ENCODE results near the gene HTR3E. TPM values are rescaled to one million over a fixed set of nuclear protein-coding genes. Genes with fewer than 3 reads are reported as not detected.
"Not testable (repeated sequence)": the region's sequence is repeated elsewhere in the genome, so short reads cannot be mapped to it uniquely, and the experiment has no call there.

HTR3E gene
- total RNA-seq, 1 donor from 2014 or later, result not detected

DNA sequence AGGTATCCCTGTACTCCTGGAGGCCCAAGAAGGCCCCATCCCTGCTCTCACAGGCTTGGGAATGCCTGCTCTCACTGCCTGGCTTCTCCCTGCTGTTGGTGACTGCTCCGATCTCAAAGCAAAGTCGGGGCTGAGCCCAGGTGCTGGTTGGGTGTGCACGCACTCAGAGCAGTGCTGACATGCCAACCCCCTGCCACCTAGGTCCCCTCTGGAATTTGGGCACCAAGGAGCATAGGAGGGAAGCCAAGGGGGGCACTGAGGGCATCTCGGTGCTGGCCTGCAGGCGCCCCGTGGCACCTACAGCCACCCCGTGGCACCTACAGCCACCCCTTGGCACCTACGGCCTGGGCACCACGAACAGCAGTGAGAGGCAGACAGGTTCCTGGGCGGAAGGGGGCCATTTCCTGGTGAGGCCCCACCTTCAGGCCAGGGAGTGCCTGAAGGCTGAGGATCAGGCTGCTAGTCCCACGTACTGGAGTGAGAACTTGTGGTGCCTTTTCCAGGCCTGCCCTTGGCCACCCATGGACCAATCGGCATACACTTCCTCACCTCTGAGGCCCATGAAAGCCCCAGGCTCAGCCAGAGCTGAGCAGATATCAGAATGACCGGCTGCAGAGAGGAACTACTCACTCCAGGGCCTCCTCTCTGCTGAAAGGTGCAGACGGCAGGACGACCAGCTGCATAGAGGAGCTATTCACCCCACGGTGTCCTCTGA, 15.6 kb upstream of the HTR3E start:
- Mint-ChIP-seq H3K27me3 (no peaks in the 10 kb centered on the region), H3K9me3 (peaks cover 7% of the 10 kb centered on the region), H3K36me3 (ENCODE audit: low read depth) (peaks cover 2% of the 10 kb centered on the region), H3K4me1 (peaks cover 6% of the 10 kb centered on the region), H3K4me3 (no peak overlapping the region), H3K27ac (no peak overlapping the region)
- DNase-seq, result no peak
- intact Hi-C loops (cut with micrococcal nuclease), result no loop called here

DNA sequence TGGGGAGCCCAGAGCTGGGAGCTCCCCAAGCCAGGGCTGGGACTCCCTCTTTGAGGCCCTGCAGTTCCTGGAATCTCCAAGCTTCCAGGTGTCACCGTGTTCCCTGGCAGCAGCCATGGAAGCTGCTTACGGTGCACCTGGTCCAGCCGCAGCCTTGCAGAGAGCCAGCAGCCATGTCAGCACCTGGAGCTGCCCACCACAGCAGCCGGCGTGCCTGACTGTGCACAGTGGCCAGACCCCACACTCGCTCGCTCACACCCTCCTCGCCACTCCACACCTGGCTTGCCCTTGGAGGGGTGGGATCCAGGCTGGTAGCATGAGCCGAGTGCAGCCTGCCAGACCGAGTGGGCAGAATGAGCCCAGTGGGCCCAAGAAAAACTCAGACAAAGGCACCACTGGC, 14.8 kb upstream of the HTR3E start:
- DNase-seq, result no peak
- Mint-ChIP-seq H3K9me3 (peaks cover 7% of the 10 kb centered on the region), H3K4me1 (peaks cover 6% of the 10 kb centered on the region), H3K36me3 (ENCODE audit: low read depth) (peaks cover 2% of the 10 kb centered on the region), H3K27ac (no peak overlapping the region), H3K27me3 (no peaks in the 10 kb centered on the region), H3K4me3 (no peak overlapping the region)
- intact Hi-C loops (cut with micrococcal nuclease), result no loop called here

DNA sequence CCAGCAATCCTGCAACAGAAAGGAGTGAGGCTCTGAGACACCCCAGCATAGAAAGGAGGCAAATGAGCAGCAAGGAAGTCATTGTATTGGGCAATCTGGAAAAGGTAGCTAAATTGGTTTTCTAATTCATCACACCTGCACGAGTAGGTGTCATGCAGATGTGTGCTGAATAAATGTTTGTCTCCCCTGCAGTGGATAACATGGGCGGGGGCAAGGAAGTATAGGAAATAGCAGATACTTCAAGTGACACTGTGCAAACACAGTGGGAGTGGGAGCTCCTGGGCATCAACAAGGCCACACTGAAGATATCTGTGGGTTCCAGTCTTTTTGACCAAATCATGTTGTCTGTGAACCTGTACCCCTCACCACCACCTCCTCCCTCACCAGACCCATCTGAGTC, 14.4 kb upstream of the HTR3E start:
- intact Hi-C loops (cut with micrococcal nuclease), result no loop called here
- DNase-seq, result no peak
- H3K4me1 Mint-ChIP-seq, result peaks cover 6% of the 10 kb centered on the region
- no peaks in the 10 kb centered on the region for H3K27me3 Mint-ChIP-seq
- H3K9me3 Mint-ChIP-seq, result peaks cover 7% of the 10 kb centered on the region
- no peak overlapping the region for H3K27ac Mint-ChIP-seq
- peaks cover 2% of the 10 kb centered on the region for H3K36me3 Mint-ChIP-seq (ENCODE audit: low read depth)
- no peak overlapping the region for H3K4me3 Mint-ChIP-seq

DNA sequence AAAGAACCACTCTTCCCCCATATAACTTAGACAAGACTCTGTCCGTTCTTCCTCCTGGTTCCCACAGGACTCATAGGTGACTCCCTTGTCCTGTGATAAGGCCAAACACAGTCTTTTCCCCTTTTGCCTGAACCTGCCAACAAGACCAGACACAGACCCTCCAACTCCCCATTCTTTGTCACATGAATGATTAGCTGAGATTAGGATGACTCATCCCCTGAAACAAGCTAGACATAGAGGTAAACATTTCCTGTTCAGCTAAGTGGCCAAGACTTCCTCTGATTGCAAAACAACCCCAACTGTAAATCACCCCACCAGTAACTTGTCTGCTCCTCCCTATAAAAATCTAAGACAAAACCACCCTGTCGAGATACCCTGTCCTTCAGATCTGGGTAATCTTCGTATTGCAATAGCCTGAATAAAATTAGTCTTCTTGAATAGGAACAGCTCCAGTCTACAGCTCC, 11.4 kb upstream of the HTR3E start:
- Mint-ChIP-seq H3K4me3 (no peak overlapping the region), H3K9me3 (peaks cover 7% of the 10 kb centered on the region), H3K4me1 (peaks cover 6% of the 10 kb centered on the region), H3K27me3 (no peaks in the 10 kb centered on the region), H3K36me3 (ENCODE audit: low read depth) (peaks cover 2% of the 10 kb centered on the region), H3K27ac (peak overlapping the region; percentile 25)
- no peak for DNase-seq
- intact Hi-C loops (cut with micrococcal nuclease), result no loop called here

DNA sequence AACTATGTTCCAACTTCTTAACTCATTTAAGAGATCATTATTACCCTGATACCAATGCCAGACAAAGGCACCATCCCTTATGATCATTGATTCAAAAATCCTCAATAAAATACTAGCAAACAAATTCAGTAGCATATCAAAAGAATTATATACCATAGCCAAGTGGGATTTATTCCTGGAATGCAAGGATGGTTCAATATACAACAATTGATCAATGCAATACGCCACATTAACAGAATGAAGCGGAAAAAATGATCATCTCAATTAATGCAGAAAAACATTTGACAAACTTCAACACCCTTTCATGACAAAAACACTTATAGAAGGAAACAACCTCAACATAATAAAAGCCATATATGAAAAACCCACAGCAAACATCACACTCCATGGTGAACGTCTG, 4.7 kb upstream of the HTR3E start:
- peaks cover 12% of the 10 kb centered on the region for H3K9me3 Mint-ChIP-seq
- H3K4me1 Mint-ChIP-seq, result no peaks in the 10 kb centered on the region
- H3K4me3 Mint-ChIP-seq, result no peak overlapping the region
- DNase-seq, result no peak
- H3K27me3 Mint-ChIP-seq, result peaks cover 3% of the 10 kb centered on the region
- intact Hi-C loops (cut with micrococcal nuclease), result no loop called here
- no peak overlapping the region for H3K27ac Mint-ChIP-seq
- peaks cover 2% of the 10 kb centered on the region for H3K36me3 Mint-ChIP-seq (ENCODE audit: low read depth)

DNA sequence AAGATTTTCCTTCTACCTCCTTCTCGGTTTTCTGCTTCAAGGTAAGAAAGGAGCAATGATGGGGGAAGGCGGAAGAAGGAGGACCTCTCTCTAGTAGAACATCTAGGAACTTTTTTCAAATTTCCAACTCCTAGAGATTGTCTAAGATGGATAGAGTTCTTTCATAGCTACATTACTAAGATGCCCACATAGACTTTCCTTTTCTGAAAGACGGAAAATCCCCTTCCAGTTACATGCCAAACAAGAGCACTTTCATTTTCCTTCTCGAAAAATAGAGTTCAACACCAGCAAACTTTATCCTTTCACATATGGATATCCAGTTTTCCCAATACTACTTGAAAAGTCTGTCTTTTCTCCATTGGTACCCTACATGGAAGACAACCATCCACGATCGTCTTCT, 692 bp downstream of the HTR3E start:
- peaks cover 5% of the 10 kb centered on the region for H3K27me3 Mint-ChIP-seq
- H3K4me1 Mint-ChIP-seq, result no peaks in the 10 kb centered on the region
- DNase-seq, result no peak
- H3K36me3 Mint-ChIP-seq (ENCODE audit: low read depth), result no peaks in the 10 kb centered on the region
- peaks cover 5% of the 10 kb centered on the region for H3K9me3 Mint-ChIP-seq
- no peak overlapping the region for H3K4me3 Mint-ChIP-seq
- intact Hi-C loops (cut with micrococcal nuclease), result no loop called here
- no peak overlapping the region for H3K27ac Mint-ChIP-seq

DNA sequence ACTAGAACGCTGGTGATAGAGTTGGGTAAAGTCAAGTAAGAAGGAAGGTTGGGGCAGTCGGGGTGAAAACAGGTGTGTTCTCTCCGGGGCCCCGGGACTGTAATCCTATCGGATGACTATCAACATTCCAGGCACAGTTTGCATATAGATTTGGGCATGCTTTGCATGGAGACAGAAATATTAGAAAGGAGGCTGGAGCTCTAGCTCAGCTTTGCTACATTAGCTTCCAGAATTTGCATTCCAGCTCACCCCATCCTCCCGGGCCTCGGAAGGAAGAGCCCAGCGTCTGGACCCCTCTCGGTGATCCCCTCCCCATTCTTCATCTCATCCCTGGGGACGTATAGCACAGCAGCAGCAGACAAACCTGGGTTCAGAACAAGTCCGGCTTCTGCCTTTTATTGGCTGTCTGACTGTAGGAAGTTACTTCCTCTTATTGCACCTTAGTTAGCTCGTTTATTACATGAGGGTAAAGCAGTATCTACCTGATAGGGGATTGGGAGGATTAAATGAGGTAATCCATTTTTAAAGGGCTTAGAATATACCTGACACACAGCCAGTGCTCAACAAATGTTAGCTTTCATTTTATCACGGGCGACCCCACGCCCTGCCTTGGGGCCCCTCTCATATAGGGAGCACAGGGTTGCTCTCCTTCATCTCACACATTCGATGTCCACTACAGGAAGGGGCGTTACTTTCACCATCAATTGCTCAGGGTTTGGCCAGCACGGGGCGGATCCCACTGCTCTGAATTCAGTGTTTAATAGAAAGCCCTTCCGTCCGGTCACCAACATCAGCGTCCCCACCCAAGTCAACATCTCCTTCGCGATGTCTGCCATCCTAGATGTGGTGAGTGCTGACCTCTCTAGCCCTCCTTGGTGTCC, 3.2 kb downstream of the HTR3E start:
- H3K27ac Mint-ChIP-seq, result no peak overlapping the region
- no peaks in the 10 kb centered on the region for H3K9me3 Mint-ChIP-seq
- H3K27me3 Mint-ChIP-seq, result peaks cover 5% of the 10 kb centered on the region
- H3K4me1 Mint-ChIP-seq, result no peaks in the 10 kb centered on the region
- intact Hi-C loops (cut with micrococcal nuclease), result no loop called here
- H3K4me3 Mint-ChIP-seq, result no peak overlapping the region
- DNase-seq, result no peak
- no peaks in the 10 kb centered on the region for H3K36me3 Mint-ChIP-seq (ENCODE audit: low read depth)

DNA sequence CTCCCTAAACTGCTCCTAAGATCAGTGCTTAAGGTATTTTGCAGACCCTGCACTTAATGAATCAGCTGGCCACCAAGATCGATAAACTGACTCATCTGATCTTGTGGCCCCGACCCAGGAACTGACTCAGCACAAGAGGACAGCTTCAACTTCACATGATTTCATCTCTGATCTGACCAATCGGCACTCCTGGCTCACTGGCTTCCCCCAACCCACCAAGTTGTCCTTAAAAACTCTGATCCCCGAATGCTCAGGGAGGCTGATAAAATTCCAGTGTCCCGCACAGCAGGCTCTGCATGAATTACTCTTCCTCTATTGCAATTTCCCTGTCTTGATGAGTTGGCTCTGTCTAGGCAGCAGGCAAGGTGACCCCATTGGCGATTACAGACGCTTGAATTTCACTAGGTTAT, 13.5 kb downstream of the HTR3E start:
- H3K27me3 Mint-ChIP-seq, result peaks cover 10% of the 10 kb centered on the region
- no peak for DNase-seq
- no peak overlapping the region for H3K4me3 Mint-ChIP-seq
- H3K4me1 Mint-ChIP-seq, result no peaks in the 10 kb centered on the region
- H3K27ac Mint-ChIP-seq, result no peak overlapping the region
- intact Hi-C loops (cut with micrococcal nuclease), result no loop called here
- no peaks in the 10 kb centered on the region for H3K36me3 Mint-ChIP-seq (ENCODE audit: low read depth)
- H3K9me3 Mint-ChIP-seq, result no peaks in the 10 kb centered on the region

DNA sequence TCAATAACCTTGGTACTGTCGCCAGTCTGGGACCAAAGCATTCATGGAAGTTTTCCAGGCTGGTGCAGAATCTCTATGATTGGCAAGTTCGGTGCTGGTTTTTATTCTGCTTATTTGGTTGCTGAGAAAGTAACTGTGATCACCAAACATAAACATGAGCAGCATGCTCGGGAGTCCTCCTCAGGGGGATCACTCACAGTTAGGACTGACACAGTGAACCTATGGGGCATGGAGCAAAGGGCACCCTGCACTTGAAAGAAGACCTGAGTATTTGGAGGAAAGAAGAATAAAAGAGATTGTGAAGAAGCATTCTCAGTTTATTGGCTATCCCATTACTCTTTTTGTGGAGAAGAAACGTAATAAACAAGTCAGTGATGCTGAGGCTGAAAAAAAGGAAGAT, 19.2 kb downstream of the HTR3E start:
- no peaks in the 10 kb centered on the region for H3K4me1 Mint-ChIP-seq
- H3K4me3 Mint-ChIP-seq, result no peak overlapping the region
- H3K9me3 Mint-ChIP-seq, result no peaks in the 10 kb centered on the region
- H3K36me3 Mint-ChIP-seq (ENCODE audit: low read depth), result no peaks in the 10 kb centered on the region
- H3K27me3 Mint-ChIP-seq, result peaks cover 17% of the 10 kb centered on the region
- H3K27ac Mint-ChIP-seq, result no peak overlapping the region
- DNase-seq, result no peak
- intact Hi-C loops (cut with micrococcal nuclease), result no loop called here

DNA sequence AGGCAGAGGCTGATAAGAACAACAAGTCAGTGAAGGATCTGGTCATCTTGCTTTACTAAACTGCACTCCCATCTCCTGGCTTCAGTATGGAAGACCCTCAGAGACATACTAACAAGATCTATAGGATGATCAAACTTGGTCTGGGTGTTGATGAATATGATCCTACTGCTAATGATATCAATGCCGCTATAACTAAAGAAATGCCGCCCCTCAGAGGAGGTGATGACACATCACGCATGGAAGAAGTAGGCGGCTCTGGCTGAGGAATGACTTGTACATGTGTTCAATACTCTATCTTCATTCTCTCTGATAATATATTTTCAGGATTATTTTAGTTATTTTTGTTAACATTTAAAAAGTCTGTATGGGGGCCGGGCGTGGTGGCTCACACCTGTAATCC, 20.8 kb downstream of the HTR3E start:
- intact Hi-C loops (cut with micrococcal nuclease), result no loop called here
- Mint-ChIP-seq H3K9me3 (no peaks in the 10 kb centered on the region), H3K36me3 (ENCODE audit: low read depth) (no peaks in the 10 kb centered on the region), H3K27ac (no peak overlapping the region), H3K27me3 (peaks cover 18% of the 10 kb centered on the region), H3K4me3 (no peak overlapping the region), H3K4me1 (no peaks in the 10 kb centered on the region)
- DNase-seq, result no peak

DNA sequence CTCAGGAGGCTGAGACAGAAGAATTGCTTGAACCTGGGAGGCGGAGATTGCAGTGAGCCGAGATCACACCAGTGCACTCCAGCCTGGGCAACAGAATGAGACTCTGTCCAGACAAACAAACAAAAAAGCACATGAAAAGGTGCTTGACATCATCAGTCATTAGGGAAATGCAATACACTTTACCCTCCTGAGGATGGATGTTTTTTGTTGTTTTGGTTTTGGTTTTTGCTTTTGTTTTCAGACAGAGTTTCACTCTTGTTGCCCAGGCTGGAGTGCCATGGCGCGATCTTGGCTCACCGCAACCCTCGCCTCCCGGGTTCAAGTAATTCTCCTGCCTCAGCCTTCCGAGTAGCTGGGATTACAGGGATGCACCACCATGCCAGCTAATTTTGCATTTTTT, 24.2 kb downstream of the HTR3E start:
- intact Hi-C loops (cut with micrococcal nuclease); H3K9me3 Mint-ChIP-seq; H3K4me3 Mint-ChIP-seq; H3K4me1 Mint-ChIP-seq; DNase-seq; H3K36me3 Mint-ChIP-seq (ENCODE audit: low read depth); H3K27ac Mint-ChIP-seq: not testable (repeated sequence)
- peaks cover 14% of the 10 kb centered on the region for H3K27me3 Mint-ChIP-seq

DNA sequence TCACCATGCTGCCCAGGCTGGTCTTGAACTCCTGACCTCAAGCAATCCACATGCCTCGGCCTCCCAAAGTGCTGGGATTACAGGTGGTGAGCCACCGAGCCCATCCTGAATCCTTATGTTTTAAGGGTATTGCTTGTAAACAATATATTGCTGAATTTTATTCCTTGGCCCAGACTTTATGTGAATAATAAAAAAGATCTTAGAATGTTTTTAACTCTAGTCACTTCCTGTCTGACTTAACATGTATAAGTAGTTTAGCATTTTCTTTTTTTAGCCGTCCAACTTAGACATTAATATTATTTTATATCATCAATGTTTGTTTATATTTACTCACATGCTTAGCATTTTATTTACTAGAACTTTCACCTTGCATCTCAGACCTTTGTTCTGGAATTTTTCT, 29.1 kb downstream of the HTR3E start:
- Mint-ChIP-seq H3K27me3 (peaks cover 5% of the 10 kb centered on the region), H3K4me3 (no peak overlapping the region), H3K36me3 (ENCODE audit: low read depth) (no peaks in the 10 kb centered on the region), H3K4me1 (no peaks in the 10 kb centered on the region), H3K9me3 (no peaks in the 10 kb centered on the region), H3K27ac (no peak overlapping the region)
- intact Hi-C loops (cut with micrococcal nuclease), result no loop called here
- DNase-seq, result no peak

DNA sequence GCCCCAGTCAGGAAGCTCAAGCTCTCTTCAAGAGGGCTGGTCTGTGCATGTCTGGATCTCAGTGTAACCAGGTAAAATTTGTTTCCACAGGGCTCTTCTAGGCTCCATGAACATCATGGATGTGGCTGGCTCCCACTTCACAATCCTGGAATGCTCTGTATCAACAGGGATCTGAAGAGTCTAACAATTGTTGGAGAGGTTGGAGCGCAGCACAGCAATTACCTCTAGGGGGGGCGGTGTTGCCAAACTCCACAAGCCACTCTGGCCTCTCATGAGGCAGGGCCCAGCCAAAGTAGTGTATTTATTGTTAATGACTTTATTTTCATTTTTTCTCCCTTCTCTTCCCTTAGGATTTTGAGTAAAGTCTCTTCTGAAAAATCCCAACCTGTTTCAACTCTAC, 32.1 kb downstream of the HTR3E start:
- H3K4me3 Mint-ChIP-seq, result no peak overlapping the region

DNA sequence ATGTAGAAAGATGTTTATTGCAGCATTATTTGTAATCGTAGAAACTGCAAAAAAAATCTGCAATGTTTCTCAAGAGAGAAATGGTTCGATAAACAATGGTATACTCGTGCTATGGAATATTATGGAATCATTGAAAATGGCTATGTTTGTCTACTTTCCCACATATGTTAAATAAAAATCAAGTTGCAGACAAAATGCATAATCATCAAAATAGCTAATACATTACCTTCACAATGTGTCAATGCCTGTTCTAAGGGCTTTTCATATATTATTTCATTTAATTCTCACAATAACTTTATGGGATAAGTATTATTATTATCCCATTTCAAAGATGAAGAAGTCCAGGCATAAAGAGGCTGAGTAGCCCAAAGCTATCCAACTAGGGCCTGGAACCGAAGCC, 36.1 kb downstream of the HTR3E start:
- Mint-ChIP-seq H3K27ac (no peak overlapping the region), H3K36me3 (ENCODE audit: low read depth) (peaks cover 13% of the 10 kb centered on the region), H3K27me3 (peaks cover 5% of the 10 kb centered on the region), H3K4me3 (no peak overlapping the region), H3K9me3 (no peaks in the 10 kb centered on the region), H3K4me1 (peaks cover 31% of the 10 kb centered on the region)
- DNase-seq, result no peak
- intact Hi-C loops (cut with micrococcal nuclease), result loop anchor here (10.0 kb wide), 1 partner anchor 238 kb away; no protein-coding TSS in a partner anchor

More for the DNA sequence above, 32.1 kb downstream of the HTR3E start:
- peaks cover 3% of the 10 kb centered on the region for H3K4me1 Mint-ChIP-seq
- H3K36me3 Mint-ChIP-seq (ENCODE audit: low read depth), result no peaks in the 10 kb centered on the region
- DNase-seq, result peak; percentile 66
- intact Hi-C loops (cut with micrococcal nuclease), result no loop called here
- no peaks in the 10 kb centered on the region for H3K9me3 Mint-ChIP-seq
- H3K27ac Mint-ChIP-seq, result no peak overlapping the region
- peaks cover 6% of the 10 kb centered on the region for H3K27me3 Mint-ChIP-seq

Data from activated CD4-positive, alpha-beta T cell treated with anti-CD3 and anti-CD28 coated beads, Interleukin-2, amount 10 ng/mL, durations not matched to agents 24 days and 14 days (primary cell).